WTC11 (cell line): ENCODE data around the gene ANO10. TPM values are rescaled to one million over a fixed set of nuclear protein-coding genes. Genes with fewer than 3 reads are reported as not detected.

ENCODE experiments used
- ATAC-seq: fragments of 200-7000 bp; cut with Tn5 transposase; 2 replicates; pipeline ENCODE4 v1.10.0; 2021; ENCODE audit warnings: mild to moderate bottlenecking, moderate library complexity
- CTCF ChIA-PET: fragments of 300-600 bp; sonication (Branson Sonifier 250); formaldehyde crosslinking; loops from one replicate; lab custom pipeline; 2021; ENCODE audit warnings: antibody characterized with exemption; lab: Charles Lee
- POLR2A ChIA-PET: fragments of 350-600 bp; sonication (Branson Sonifier 250); formaldehyde crosslinking; loops from one replicate; lab custom pipeline; 2021; ENCODE audit warnings: antibody characterized with exemption; lab: Charles Lee
- DNase-seq: peaks from one replicate; pipeline ENCODE4 v3.0.0; 2021; ENCODE audit warnings: low spot score
- H3K27ac Mint-ChIP-seq: 2 replicates; pipeline ENCODE4 v1.8.0; 2021; ENCODE audit warnings: mixed read lengths
- H3K27me3 Mint-ChIP-seq: 2 replicates; pipeline ENCODE4 v1.8.0; 2021; ENCODE audit warnings: low read depth, mild to moderate bottlenecking, moderate library complexity, mixed read lengths
- H3K36me3 Mint-ChIP-seq: 2 replicates; pipeline ENCODE4 v1.8.0; 2021; ENCODE audit warnings: mixed read lengths
- H3K4me1 Mint-ChIP-seq: 2 replicates; pipeline ENCODE4 v1.8.0; 2022; ENCODE audit warnings: mixed read lengths
- H3K4me3 Mint-ChIP-seq: 2 replicates; pipeline ENCODE4 v1.8.0; 2021; ENCODE audit warnings: mild to moderate bottlenecking, moderate library complexity, mixed read lengths
- H3K9me3 Mint-ChIP-seq: 2 replicates; pipeline ENCODE4 v1.8.0; 2021; ENCODE audit warnings: mixed read lengths
- CBFB ChIP-seq: sonication (generic); formaldehyde crosslinking; IDR thresholded peaks from 2 replicates; pipeline ENCODE4 v1.8.1; 2022; ENCODE audit warnings: mild to moderate bottlenecking, low read depth, missing genetic modification reagents
- CDX4 ChIP-seq: fragments of 250-450 bp; sonication (Bioruptor Pico); IDR thresholded peaks from 2 replicates; pipeline ENCODE4 v1.9.0; 2021; ENCODE audit warnings: moderate library complexity, mild to moderate bottlenecking, inconsistent platforms, borderline replicate concordance
- FOXP4 ChIP-seq: sonication (generic); formaldehyde crosslinking; IDR thresholded peaks from 2 replicates; pipeline ENCODE4 v1.8.0; 2022; ENCODE audit warnings: mild to moderate bottlenecking, missing genetic modification reagents
- KAT7 ChIP-seq: sonication (generic); formaldehyde crosslinking; IDR thresholded peaks from 2 replicates; pipeline ENCODE4 v1.8.1; 2023; ENCODE audit warnings: missing genetic modification reagents, mild to moderate bottlenecking, borderline replicate concordance
- SMAD4 ChIP-seq: sonication (generic); formaldehyde crosslinking; IDR thresholded peaks from 2 replicates; pipeline ENCODE4 v1.8.0; 2022; ENCODE audit warnings: mild to moderate bottlenecking, missing genetic modification reagents
- STAT6 ChIP-seq: sonication (generic); formaldehyde crosslinking; conservative IDR thresholded peaks from 2 replicates; pipeline ENCODE4 v1.8.1; 2023; ENCODE audit warnings: mild to moderate bottlenecking, low read depth, missing genetic modification reagents, moderate library complexity
- TCF7 ChIP-seq: sonication (generic); formaldehyde crosslinking; IDR thresholded peaks from 2 replicates; pipeline ENCODE4 v1.8.0; 2022; ENCODE audit warnings: mild to moderate bottlenecking, low read depth, missing genetic modification reagents, moderate library complexity
- TEAD1 ChIP-seq: sonication (generic); formaldehyde crosslinking; IDR thresholded peaks from 2 replicates; pipeline ENCODE4 v1.8.0; 2022; ENCODE audit warnings: mild to moderate bottlenecking, missing genetic modification reagents
- TEAD4 ChIP-seq: sonication (generic); formaldehyde crosslinking; IDR thresholded peaks from 2 replicates; pipeline ENCODE4 v1.8.0; 2022; ENCODE audit warnings: mild to moderate bottlenecking, missing genetic modification reagents
- ZBTB43 ChIP-seq: sonication (generic); formaldehyde crosslinking; IDR thresholded peaks from 2 replicates; pipeline ENCODE4 v1.8.1; 2023; ENCODE audit warnings: mild to moderate bottlenecking, missing genetic modification reagents
- ZNF138 ChIP-seq: sonication (generic); formaldehyde crosslinking; conservative IDR thresholded peaks from 2 replicates; pipeline ENCODE4 v1.8.1; 2022; ENCODE audit warnings: mild to moderate bottlenecking, moderate library complexity, missing genetic modification reagents
- ZNF263 ChIP-seq: sonication (generic); formaldehyde crosslinking; IDR thresholded peaks from 2 replicates; pipeline ENCODE4 v1.8.1; 2022; ENCODE audit warnings: low read depth, mild to moderate bottlenecking, moderate library complexity, missing genetic modification reagents
- ZNF423 ChIP-seq: fragments of 250-450 bp; sonication (Bioruptor Pico); IDR thresholded peaks from 2 replicates; pipeline ENCODE4 v2.1.2; 2022; ENCODE audit warnings: mild to moderate bottlenecking, moderate library complexity
- ZSCAN18 ChIP-seq: fragments of 250-450 bp; sonication (Bioruptor Pico); IDR thresholded peaks from 2 replicates; pipeline ENCODE4 v2.1.2; 2022; ENCODE audit warnings: mild to moderate bottlenecking, moderate library complexity
- total RNA-seq: library from RNA; stranded (reverse); gene quantifications from 3 replicates; pipeline ENCODE4 v1.2.3, GENCODE V29; 2021

Gene ANO10
- total RNA-seq, 1 experiment from 2014 or later, result 35.1 TPM

GRCh38 chr3:43345877-43346276 lies 275.9 kb downstream of the ANO10 start:
- TF ChIP-seq CDX4 (CRISPR knock-in tag), result no peak
- TF ChIP-seq TCF7 (CRISPR knock-in tag), result no peak
- no peak for TF ChIP-seq KAT7
- TF ChIP-seq ZBTB43, result no peak
- TF ChIP-seq STAT6 (CRISPR knock-in tag), result no peak
- no peak for TF ChIP-seq ZNF263 (CRISPR knock-in tag)
- ATAC-seq (peak; percentile 33; the same call in 1 of the 2 replicates), DNase-seq (no peak)
- peaks cover 39% of the 10 kb centered on the region for H3K4me1 Mint-ChIP-seq
- CTCF ChIA-PET, result no interaction called here
- no peaks in the 10 kb centered on the region; the same call in 1 of the 2 replicates for H3K27me3 Mint-ChIP-seq
- peaks cover 29% of the 10 kb centered on the region for H3K36me3 Mint-ChIP-seq
- H3K27ac Mint-ChIP-seq, result no peak overlapping the region
- H3K9me3 Mint-ChIP-seq, result no peaks in the 10 kb centered on the region
- no peak overlapping the region for H3K4me3 Mint-ChIP-seq
- POLR2A ChIA-PET, result no interaction called here

- H3K9me3 Mint-ChIP-seq, result no peaks in the 10 kb centered on the region
- peaks cover 39% of the 10 kb centered on the region for H3K4me1 Mint-ChIP-seq
- POLR2A ChIA-PET, result no interaction called here
- ATAC-seq (no peak), DNase-seq (no peak)
- peaks cover 32% of the 10 kb centered on the region for H3K36me3 Mint-ChIP-seq
- H3K27me3 Mint-ChIP-seq, result no peaks in the 10 kb centered on the region; the same call in 1 of the 2 replicates
- H3K4me3 Mint-ChIP-seq, result no peak overlapping the region
- TF ChIP-seq TEAD1 (CRISPR knock-in tag) (no peak), FOXP4 (CRISPR knock-in tag) (no peak), ZBTB43 (no peak), ZNF138 (CRISPR knock-in tag) (no peak), CBFB (CRISPR knock-in tag) (no peak), TEAD4 (CRISPR knock-in tag) (no peak), SMAD4 (CRISPR knock-in tag) (no peak), ZSCAN18 (CRISPR knock-in tag) (no peak), ZNF423 (no peak)
- TF ChIP-seq, all 79 proteins: peak for 0
- CTCF ChIA-PET, result no interaction called here
- peak overlapping the region; percentile 10; the same call in 1 of the 2 replicates for H3K27ac Mint-ChIP-seq
Measured at GRCh38 chr3:43345246-43345645, 276.6 kb downstream of the ANO10 start.
